Smooth muscle cell (in vitro differentiated cells): Measurements from ENCODE around the gene MINDY4. TPM values are rescaled to one million over a fixed set of nuclear protein-coding genes. Genes with fewer than 3 reads are reported as not detected.

Source experiments
- DNase-seq: peaks from one replicate; lab custom pipeline; 2025; ENCODE audit not compliant: unreplicated experiment; lab: John Stamatoyannopoulos, UW
- H2AFZ ChIP-seq: fragments of 200-600 bp; sonication (generic); 2 replicates; pipeline ENCODE4 v1.6.0; 2016; ENCODE audit warnings: antibody characterized with exemption, low read depth, mild to moderate bottlenecking
- H3F3A ChIP-seq: fragments of 200-600 bp; sonication (generic); 2 replicates; pipeline ENCODE4 v1.6.0; 2017; ENCODE audit warnings: antibody characterized with exemption, low read depth
- H3K27ac ChIP-seq: fragments of 200-600 bp; sonication (generic); 2 replicates; pipeline ENCODE4 v1.5.1; 2016; ENCODE audit warnings: low read depth, mild to moderate bottlenecking
- H3K27me3 ChIP-seq: fragments of 200-600 bp; sonication (generic); 2 replicates; pipeline ENCODE4 v1.6.1; 2016; ENCODE audit warnings: low read depth, mild to moderate bottlenecking
- H3K36me3 ChIP-seq: fragments of 200-600 bp; sonication (generic); 2 replicates; pipeline ENCODE4 v1.5.1; 2016; ENCODE audit warnings: low read depth
- H3K4me1 ChIP-seq: fragments of 200-600 bp; sonication (generic); 2 replicates; pipeline ENCODE4 v1.5.1; 2016; ENCODE audit warnings: low read depth
- H3K4me2 ChIP-seq: fragments of 200-600 bp; sonication (generic); 2 replicates; pipeline ENCODE4 v1.6.0; 2016; ENCODE audit warnings: mild to moderate bottlenecking
- H3K4me3 ChIP-seq: fragments of 200-600 bp; sonication (generic); 2 replicates; pipeline ENCODE4 v1.5.1; 2016; ENCODE audit warnings: mild to moderate bottlenecking
- H3K79me2 ChIP-seq: fragments of 200-600 bp; sonication (generic); 2 replicates; pipeline ENCODE4 v1.6.0; 2016; ENCODE audit warnings: low read depth, mild to moderate bottlenecking
- H3K9ac ChIP-seq: fragments of 200-600 bp; sonication (generic); 2 replicates; pipeline ENCODE4 v1.6.0; 2016; ENCODE audit warnings: low read depth
- H3K9me3 ChIP-seq: fragments of 200-600 bp; sonication (generic); replicated peaks from 2 replicates; pipeline ENCODE4 v1.5.1; 2016; ENCODE audit warnings: low read depth
- H4K20me1 ChIP-seq: fragments of 200-600 bp; sonication (generic); 2 replicates; pipeline ENCODE4 v1.6.0; 2016; ENCODE audit warnings: low read depth
- CTCF ChIP-seq: fragments of 200-600 bp; sonication (generic); IDR thresholded peaks from 2 replicates; pipeline ENCODE4 v1.5.1; 2017; ENCODE audit warnings: borderline replicate concordance, mild to moderate bottlenecking, antibody characterized with exemption; ENCODE audit not compliant: insufficient read depth, poor library complexity, severe bottlenecking
- WGBS: methylation state at CpG from one replicate; pipeline ENCODE4 v1.1.7; 2016; ENCODE audit warnings: low lambda C conversion rate; 5-methylcytosine and 5-hydroxymethylcytosine counted together
- polyA plus RNA-seq: library from polyadenylated mRNA; unstranded; fragments of >200 nt; fragmentation: Nextera tagmentation; extraction: Ambion mirVana; gene quantifications from 2 replicates; pipeline ENCODE4 v1.2.1, GENCODE V29; 2016
- total RNA-seq: library from RNA; depleted of rRNA; stranded (reverse); fragments of >200 nt; gene quantifications from 2 replicates; pipeline ENCODE4 v1.2.3, GENCODE V29; 2014

Gene MINDY4
- total and polyA plus RNA-seq, 2 experiments from 2014 or later, result 4.9 to 5.3 TPM

GRCh38 chr7:30915751-30916150 lies 144.5 kb downstream of the MINDY4 start:
- peaks cover 93% of the 10 kb centered on the region for H3K79me2 ChIP-seq

GRCh38 chr7:30916255-30916654 lies 145.0 kb downstream of the MINDY4 start:
- H3K9me3 ChIP-seq, result no peaks in the 10 kb centered on the region
- H3K4me1 ChIP-seq, result peaks cover 22% of the 10 kb centered on the region
- H3K27ac ChIP-seq, result peak overlapping the region; percentile 78
- peaks cover 96% of the 10 kb centered on the region for H3K79me2 ChIP-seq
- DNase-seq, result no peak
- peaks cover 32% of the 10 kb centered on the region for H3F3A ChIP-seq
- peaks cover 95% of the 10 kb centered on the region for H4K20me1 ChIP-seq
- no peaks in the 10 kb centered on the region for H3K36me3 ChIP-seq
- H3K4me3 ChIP-seq, result peak overlapping the region; percentile 57
- H3K4me2 ChIP-seq, result peak overlapping the region; percentile 98
- H3K9ac ChIP-seq, result peak overlapping the region; percentile 50
- H3K27me3 ChIP-seq, result no peaks in the 10 kb centered on the region
- no peak for TF ChIP-seq CTCF
- no peak overlapping the region for H2AFZ ChIP-seq
- WGBS, result 84% methylated on average over 3 of the region's 3 CpGs

More at GRCh38 chr7:30915751-30916150, 144.5 kb downstream of the MINDY4 start:
- Histone ChIP-seq H2AFZ (no peak overlapping the region), H3K36me3 (no peaks in the 10 kb centered on the region), H4K20me1 (peaks cover 90% of the 10 kb centered on the region), H3K4me1 (peaks cover 22% of the 10 kb centered on the region), H3K9me3 (no peaks in the 10 kb centered on the region), H3K9ac (peak overlapping the region; percentile 52), H3K27ac (peak overlapping the region; percentile 78), H3K27me3 (no peaks in the 10 kb centered on the region), H3F3A (peaks cover 31% of the 10 kb centered on the region), H3K4me2 (peak overlapping the region; percentile 98), H3K4me3 (peak overlapping the region; percentile 57)
- no peak for DNase-seq
- WGBS, result 49% methylated on average over 6 of the region's 6 CpGs
- TF ChIP-seq CTCF, result no peak

- 94% methylated on average over 7 of the region's 7 CpGs for WGBS
- H3K4me3 ChIP-seq, result peak overlapping the region; percentile 57
- no peak for DNase-seq
- H4K20me1 ChIP-seq, result peaks cover 100% of the 10 kb centered on the region
- peak overlapping the region; percentile 78 for H3K27ac ChIP-seq
- H3K9ac ChIP-seq, result no peak overlapping the region
- no peak for TF ChIP-seq CTCF
- H3K27me3 ChIP-seq, result no peaks in the 10 kb centered on the region
- H3K4me1 ChIP-seq, result peaks cover 20% of the 10 kb centered on the region
- peak overlapping the region; percentile 98 for H3K4me2 ChIP-seq
- H2AFZ ChIP-seq, result no peak overlapping the region
- peaks cover 94% of the 10 kb centered on the region for H3K79me2 ChIP-seq
- peaks cover 37% of the 10 kb centered on the region for H3F3A ChIP-seq
- no peaks in the 10 kb centered on the region for H3K9me3 ChIP-seq
- H3K36me3 ChIP-seq, result no peaks in the 10 kb centered on the region
These were observed 145.6 kb downstream of the MINDY4 start for GRCh38 chr7:30916767-30917166.

GRCh38 chr7:30917216-30917893 lies 146.1 kb downstream of the MINDY4 start:
- peak overlapping the region; percentile 78 for H3K27ac ChIP-seq
- peaks cover 25% of the 10 kb centered on the region for H3K4me1 ChIP-seq
- no peaks in the 10 kb centered on the region for H3K9me3 ChIP-seq
- H2AFZ ChIP-seq, result no peak overlapping the region
- TF ChIP-seq CTCF, result no peak
- H3F3A ChIP-seq, result peaks cover 38% of the 10 kb centered on the region
- no peaks in the 10 kb centered on the region for H3K36me3 ChIP-seq
- no peaks in the 10 kb centered on the region for H3K27me3 ChIP-seq
- H3K9ac ChIP-seq, result no peak overlapping the region
- WGBS, result 90% methylated on average over 4 of the region's 4 CpGs
- no peak overlapping the region for H3K4me3 ChIP-seq
- peak overlapping the region; percentile 98 for H3K4me2 ChIP-seq
- H3K79me2 ChIP-seq, result peaks cover 91% of the 10 kb centered on the region
- H4K20me1 ChIP-seq, result peaks cover 100% of the 10 kb centered on the region
- no peak for DNase-seq
